ENCODE results near the gene POR.

Gene POR

GRCh38 chr7:75968561-75969001 is 53.6 kb downstream of the POR start:
- peak in 7 of 10 donors; percentile 39 to 90 (median 53) for DNase-seq
- intact Hi-C loops (cut with DNase I) = no loop called here

DNA sequence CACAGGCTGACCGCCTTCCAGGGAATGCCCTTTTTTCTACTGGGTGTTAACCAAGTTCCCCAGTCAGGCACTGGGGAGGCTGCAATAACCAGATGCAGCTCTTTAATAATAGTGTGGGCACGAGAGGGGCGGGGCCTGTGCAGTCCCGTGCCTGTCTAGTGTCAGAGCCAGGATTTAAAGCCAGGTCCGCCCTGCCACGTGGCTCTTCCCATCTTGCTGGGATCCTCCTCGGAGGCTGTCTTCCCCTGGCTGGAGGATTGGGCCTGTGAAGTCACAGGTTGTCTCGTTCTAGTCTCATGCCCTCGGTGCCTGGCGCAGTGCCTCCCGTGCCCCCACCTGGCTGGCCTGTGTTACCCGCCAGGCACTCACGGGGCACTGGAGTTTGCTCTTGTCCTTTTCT is 54.2 kb downstream of the POR start:
- DNase-seq = peak in 1 of 10 donors; percentile 65
- intact Hi-C loops (cut with DNase I) = no loop called here

GRCh38 chr7:75969704-75970498 is 54.9 kb downstream of the POR start:
- no peak for DNase-seq
- intact Hi-C loops (cut with DNase I) = no loop called here

- no peak for DNase-seq
- intact Hi-C loops (cut with DNase I) = no loop called here
These were observed 56.5 kb downstream of the POR start for GRCh38 chr7:75971309-75971960.

DNA sequence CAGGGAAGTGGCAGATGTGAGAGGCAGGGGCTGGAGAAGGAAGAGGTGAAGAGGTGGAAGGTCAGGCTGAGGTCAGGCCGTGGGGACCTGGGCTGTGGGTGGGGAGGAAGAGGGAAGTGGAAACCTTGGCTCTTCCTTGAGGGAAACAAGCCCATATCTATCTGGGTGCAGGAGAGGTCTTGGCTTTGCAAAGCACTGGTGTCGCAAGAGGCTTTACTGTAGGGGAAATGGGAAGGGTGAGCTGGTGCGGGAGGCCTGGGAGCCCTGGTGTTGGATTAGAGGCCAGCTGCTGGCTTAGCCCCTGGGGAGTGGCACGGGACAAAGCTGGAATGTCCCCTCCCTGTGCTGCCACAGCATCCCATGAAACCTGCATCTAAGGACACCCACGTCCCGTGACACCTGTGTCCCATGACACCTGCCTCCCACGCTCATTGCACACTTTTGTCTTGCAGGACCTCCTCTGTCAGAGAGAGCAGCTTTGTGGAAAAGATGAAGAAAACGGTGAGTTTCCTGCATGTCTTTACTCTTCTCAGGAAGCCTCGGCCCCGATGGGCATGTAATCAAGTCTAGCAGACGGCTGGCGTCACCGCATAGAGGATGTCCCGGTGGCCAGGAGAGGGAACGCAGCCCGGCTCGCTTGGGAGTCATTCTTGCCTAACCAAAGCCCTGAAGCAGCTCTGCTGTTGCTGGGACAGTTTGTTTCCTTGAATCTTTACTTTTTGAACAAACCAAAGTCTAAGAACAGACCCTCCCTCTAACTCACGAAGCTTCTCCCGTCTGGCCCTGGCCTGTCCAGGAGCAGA is 57.2 kb downstream of the POR start:
- intact Hi-C loops (cut with DNase I) = no loop called here
- DNase-seq = no peak

GRCh38 chr7:75977743-75978142 is 62.8 kb downstream of the POR start:
- DNase-seq = peak in 1 of 10 donors; percentile 44
- intact Hi-C loops (cut with DNase I) = no loop called here

DNA sequence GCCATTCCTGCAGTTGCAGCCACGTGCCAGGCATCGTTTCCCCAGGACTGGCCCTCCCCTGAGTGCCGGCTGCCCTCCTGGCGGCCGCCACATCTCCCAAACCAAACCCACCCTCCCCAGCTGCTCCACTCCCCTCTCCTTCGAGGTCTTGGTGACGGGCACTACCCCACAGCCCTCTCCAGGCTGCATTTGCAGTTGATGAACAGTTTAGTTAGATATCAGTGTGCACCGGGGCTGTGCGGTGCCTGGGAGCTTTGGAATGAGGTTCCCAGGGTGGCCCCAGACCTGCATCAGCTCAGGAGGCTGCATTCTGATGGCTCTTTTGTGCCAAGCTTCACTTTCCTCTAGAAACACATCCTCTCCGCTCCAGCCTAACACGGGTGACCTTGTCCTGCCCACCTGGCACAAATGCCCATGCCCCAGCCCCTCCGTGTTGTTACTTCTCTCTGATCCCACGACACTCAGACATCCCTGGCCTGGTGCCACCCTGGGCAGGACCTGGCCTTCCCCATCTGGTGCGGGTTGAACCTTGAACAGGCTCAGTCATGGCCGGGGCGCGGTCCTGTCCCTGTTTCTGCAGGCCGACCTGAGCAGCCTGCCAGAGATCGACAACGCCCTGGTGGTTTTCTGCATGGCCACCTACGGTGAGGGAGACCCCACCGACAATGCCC is 64.9 kb downstream of the POR start:
- intact Hi-C loops (cut with DNase I) = no loop called here
- DNase-seq = peak in 1 of 10 donors; percentile 81

DNA sequence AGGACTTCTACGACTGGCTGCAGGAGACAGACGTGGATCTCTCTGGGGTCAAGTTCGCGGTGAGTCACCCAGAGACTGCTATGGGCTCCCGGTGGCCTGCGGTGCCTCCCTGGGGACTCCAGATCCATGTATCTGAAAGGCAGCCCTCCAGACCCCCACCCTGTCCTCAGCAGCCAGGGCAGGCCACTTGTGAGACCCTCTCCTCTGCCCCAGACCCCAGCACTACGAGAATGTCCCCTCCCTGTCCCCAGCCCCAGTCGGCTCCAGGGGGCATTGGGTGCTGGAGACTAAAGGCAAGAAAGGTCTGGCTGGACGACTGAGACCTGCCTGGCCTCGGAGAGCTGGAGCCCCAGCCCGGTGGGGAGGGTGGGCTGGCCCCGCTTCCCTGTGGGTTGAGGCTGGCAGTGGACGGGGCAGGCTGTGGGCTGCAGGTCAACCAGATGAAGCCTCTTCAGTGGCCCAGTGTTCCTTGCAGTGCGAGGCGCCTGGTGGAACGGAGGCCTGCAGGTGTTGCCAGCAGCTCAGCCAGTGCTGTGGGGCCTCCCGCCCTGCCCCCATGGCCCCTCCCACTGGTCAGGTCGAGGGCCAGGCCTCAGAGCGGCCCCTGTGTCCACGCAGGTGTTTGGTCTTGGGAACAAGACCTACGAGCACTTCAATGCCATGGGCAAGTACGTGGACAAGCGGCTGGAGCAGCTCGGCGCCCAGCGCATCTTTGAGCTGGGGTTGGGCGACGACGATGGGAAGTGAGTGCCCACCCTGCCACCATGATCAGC is 65.7 kb downstream of the POR start:
- intact Hi-C loops (cut with DNase I) = no loop called here
- peak in 2 of 10 donors; percentile 64 to 77 for DNase-seq

GRCh38 chr7:75981203-75981452 is 66.2 kb downstream of the POR start:
- intact Hi-C loops (cut with DNase I) = no loop called here
- DNase-seq = peak in 1 of 10 donors; percentile 62

DNA sequence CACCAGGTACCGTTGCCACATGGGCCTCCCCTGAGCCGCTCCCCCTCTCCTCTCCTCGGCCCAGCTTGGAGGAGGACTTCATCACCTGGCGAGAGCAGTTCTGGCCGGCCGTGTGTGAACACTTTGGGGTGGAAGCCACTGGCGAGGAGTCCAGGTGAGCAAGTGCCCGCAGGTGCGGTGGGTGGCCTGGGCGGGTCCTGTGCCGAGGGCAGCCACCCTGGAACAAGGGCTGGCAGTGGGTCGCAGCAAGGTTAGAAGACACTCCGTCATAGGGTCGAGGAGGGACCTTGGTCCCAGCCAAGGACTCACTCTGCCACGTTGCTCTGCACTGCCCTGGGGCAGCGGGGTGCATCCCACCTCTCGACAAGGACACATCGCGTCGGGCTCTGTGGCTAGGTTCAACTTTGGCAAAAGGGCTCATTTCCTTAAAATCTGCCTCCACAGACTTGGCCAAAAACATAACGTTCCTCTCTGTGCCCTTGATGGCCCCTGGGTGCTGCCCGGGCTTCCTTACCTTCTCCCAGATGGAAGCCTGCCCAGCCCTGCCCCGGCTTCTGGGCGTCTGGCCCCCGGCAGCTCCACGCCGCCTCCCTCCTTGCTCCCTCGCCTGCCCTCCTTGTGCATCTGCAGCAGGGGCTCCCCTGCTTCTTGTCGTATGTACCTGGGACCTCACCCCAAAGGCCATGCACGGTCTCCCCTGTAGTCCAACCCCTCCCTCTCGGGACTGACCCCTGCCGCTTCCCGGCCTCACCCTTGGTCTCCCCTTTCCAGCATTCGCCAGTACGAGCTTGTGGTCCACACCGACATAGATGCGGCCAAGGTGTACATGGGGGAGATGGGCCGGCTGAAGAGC is 66.7 kb downstream of the POR start:
- peak in 1 of 10 donors; percentile 67 for DNase-seq

DNA sequence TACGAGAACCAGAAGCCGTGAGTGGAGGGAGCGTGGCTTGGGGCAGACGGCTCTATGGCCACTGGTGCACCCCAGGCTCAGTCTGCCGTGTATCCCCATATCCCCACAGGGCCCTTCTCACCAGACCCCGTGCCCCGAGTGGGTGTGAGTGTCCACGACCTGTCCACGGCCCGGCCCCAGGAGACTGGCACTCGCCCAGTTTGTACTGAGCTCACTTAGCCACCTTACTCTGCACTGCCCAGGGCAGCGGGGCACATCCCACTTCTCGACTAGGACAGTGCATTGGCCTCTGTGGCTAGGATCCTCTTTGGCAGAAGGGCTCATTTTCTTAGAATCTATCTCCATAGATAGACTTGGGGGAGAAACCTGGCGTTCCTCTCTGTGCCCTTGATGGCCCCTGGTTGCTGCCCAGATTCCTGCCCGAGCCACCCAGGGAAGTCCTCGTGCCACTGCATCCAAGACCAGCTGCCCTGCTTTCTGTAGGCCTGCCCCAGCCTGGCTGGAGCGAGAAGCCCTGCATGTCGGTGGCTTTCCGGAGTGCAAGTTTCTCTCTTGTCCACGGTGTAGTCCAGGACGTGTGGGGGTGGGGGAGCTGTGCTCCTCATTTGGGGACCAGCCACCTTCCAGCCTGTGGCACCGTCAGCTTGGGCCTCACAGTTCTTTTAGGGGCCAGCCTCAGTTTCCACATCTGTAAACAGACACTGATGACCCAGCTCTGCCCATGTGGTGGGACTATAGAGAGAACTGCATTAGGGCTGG is 67.5 kb downstream of the POR start:
- intact Hi-C loops (cut with DNase I) = no loop called here
- peak in 2 of 10 donors; percentile 63 to 76 for DNase-seq

More for the DNA sequence above, 66.7 kb downstream of the POR start:
- intact Hi-C loops (cut with DNase I) = no loop called here

GRCh38 chr7:75983471-75984129 is 68.6 kb downstream of the POR start:
- intact Hi-C loops (cut with DNase I) = no loop called here
- DNase-seq = peak in 2 of 10 donors; percentile 67 to 74

DNA sequence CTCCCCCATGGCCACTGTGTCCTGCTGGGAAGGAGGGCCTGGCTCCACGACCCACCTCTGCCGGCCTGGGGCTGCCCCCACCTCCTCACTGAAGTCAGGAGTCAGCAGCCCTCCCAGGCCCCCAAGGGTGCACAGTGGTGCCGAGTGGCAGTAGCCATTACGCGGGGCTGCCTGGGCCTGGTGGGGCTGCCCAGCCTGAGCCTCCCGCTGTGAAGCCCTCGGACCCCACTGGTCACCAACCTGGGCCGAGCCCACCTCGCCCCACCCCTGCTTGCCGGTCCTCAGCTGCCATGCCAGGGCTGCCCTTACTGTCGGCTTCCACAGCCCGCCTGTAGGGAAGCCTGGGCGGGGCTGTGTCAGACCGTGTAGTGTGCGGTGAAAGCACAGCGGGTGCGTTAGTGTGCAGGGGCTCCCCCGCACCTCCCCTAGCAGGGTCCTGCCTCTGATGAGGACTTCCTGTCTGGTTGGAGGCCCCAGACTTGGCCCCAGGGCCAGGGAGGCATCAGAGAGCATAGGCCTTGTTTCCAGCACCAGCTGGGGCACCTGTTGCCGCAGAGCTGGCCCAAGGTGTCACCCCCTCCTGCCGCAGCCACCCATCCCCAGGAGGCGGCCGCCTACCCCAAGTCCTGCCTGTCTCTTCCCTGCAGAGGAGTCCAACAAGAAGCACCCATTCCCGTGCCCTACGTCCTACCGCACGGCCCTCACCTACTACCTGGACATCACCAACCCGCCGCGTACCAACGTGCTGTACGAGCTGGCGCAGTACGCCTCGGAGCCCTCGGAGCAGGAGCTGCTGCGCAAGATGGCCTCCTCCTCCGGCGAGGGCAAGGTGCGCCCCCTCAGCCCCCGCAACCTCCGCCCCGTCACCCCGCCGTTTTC is 69.4 kb downstream of the POR start:
- peak in 2 of 10 donors; percentile 60 to 80 for DNase-seq
- intact Hi-C loops (cut with DNase I) = no loop called here

DNA sequence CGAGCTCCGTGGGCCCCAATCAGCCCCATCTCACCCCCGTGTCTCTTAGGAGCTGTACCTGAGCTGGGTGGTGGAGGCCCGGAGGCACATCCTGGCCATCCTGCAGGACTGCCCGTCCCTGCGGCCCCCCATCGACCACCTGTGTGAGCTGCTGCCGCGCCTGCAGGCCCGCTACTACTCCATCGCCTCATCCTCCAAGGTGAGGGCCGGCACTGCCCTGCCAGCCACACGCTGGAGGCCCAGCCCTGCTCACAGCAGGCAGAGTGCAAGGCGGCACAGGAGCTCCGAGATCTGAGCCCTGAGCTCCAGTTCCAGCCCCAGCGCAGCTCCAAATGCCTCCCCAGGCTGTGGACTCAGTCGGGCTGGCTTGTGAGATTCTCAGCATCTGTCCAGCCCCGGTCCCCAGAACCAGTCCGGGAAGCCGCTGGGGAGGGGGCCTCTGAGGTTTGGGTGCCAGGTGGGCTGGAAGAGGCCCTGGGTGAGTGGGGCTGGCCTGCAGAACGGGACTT is 70.1 kb downstream of the POR start:
- intact Hi-C loops (cut with DNase I) = no loop called here
- DNase-seq = peak in 2 of 10 donors; percentile 55 to 69

GRCh38 chr7:75985518-75986146 is 70.7 kb downstream of the POR start:
- intact Hi-C loops (cut with DNase I) = no loop called here
- DNase-seq = peak in 2 of 10 donors; percentile 74 to 82

GRCh38 chr7:75986147-75986781 is 71.3 kb downstream of the POR start:
- intact Hi-C loops (cut with DNase I) = no loop called here
- peak in 2 of 10 donors; percentile 54 to 62 for DNase-seq
